Stimulated activated CD4-positive, alpha-beta T cell treated with anti-CD3 and anti-CD28 coated beads, TNF-alpha, amount 100 ng/mL, for 24 hours (primary cell): Measurements from ENCODE around the gene IFI35.
A peak's percentile ranks its signal among the peaks of the same experiment; 100 is the strongest.
"Not testable (repeated sequence)": the region's sequence is repeated elsewhere in the genome, so short reads cannot be mapped to it uniquely, and the experiment has no call there.

Experiments used
- DNase-seq, 3 experiments: peaks; one replicate each; pipeline ENCODE4 v3.0.0-alpha.2; 2020; ENCODE audit warnings: low read depth in 3 of 3

The IFI35 gene

DNA sequence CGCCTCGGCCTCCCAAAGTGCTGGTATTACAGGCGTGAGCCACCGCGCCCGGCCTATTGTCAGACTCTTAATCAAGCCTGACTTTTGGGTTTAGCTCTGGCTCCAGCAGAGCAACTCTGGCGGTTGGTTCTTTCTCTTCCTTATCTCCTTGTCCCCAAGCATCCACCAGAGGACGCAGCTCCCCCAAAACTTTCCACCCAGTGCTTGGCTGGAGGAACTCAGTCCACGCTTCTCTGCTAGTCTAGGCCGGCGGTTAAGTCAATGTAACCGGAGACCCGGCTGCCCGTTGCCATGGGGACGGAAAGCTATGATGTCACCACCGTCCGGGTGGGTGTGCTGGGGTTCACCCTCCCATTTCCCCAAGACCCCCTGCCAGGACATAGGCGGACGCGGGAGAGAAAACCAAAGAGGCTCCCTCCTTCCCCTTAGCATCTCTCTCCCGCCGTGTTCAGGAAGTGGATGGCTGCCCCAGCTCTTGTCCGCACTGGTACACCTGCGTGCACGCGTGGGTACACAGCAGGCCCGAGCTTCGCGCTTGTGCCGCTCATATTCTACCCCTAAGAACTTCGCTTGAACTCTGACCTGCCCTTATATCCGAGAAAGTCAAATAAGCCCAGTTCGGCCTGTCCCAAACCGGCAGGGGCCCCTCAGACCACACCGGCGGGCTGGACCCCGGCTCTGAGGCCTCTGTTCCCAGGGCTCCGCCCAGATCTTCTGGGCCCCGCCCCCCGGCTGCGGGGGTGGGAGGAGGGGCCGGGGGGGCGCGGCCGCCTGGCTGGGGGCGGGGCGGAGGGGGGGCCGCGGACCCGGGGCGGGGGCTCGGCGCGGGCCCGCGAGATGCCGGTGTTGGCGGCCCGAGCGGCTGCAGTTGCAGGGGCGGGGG lies 18.1 kb downstream of the IFI35 start, which contains the start of gene RND2:
Gene RND2 (plus strand): TSS at position 825 of the 883 bp plus-strand sequence. CDS start 117 bp downstream, outside the sequence.
- DNase-seq: peak; percentile 49 to 77 (median 60)

DNA sequence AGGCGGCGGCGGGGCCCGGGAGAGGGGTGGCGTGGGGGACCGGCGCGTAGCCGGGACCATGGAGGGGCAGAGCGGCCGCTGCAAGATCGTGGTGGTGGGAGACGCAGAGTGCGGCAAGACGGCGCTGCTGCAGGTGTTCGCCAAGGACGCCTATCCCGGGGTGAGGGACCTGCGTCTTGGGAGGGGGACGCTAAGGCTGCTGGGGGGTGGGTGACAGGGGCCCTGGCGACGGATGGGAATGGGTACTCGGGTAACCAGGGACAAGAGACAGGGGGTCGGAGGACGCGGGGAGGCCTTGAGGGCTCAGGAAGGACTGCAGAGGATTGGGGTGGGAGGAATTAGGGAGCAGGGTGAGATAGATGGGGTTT lies 18.7 kb downstream of the IFI35 start:
- no peak for DNase-seq

DNA sequence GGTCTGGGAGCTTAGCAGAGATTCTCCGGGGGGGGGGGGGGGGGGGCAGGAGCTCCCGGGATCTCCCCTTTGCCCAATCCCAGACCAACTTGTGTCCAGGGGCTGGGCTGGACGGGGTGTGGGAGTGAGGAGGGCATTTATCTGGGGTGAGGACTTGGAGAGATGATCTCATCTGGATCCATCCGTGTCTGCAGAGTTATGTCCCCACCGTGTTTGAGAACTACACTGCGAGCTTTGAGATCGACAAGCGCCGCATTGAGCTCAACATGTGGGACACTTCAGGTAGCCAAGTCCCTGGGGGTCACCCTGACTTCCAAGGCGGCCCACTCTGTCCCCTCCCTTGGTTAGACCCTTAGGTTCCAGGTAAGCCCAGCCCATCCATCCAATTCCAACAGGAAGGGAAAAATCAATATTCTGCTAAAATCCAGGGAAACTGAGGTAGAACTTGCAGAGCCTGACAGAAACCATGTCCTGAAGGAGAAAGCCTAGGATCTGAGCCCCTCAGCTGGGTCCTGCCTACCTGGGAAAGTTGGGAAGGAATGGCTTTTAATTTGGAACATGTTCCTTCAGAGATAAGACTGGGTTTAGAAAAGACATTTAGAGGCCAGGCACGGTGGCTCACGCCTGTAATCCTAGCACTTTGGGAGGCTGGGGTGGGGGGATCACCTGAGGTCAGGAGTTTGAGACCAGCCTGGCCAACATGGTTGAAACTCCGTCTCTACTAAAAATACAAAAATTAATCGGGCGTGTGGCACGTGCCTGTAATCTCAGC lies 19.4 kb downstream of the IFI35 start:
- no peak for DNase-seq

DNA sequence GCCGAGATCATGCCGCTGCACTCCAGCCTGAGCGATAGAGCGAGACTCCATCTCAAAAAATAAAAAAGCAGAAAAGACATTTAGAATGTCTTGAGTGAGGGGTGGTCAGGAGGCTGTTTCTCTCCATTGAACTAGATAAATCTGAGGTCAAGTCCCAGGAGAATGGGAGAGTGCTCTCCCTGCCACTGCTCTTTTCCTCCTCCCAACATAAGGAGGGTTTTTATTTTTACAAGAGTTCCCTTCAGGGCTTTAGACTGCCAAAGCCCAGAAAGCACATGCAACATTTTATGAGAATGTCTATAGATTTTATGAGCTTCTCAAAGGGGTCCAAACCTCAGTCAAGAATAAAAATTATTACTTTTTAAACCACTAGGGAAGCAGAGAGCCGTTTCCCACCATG lies 20.0 kb downstream of the IFI35 start:
- DNase-seq: no peak

DNA sequence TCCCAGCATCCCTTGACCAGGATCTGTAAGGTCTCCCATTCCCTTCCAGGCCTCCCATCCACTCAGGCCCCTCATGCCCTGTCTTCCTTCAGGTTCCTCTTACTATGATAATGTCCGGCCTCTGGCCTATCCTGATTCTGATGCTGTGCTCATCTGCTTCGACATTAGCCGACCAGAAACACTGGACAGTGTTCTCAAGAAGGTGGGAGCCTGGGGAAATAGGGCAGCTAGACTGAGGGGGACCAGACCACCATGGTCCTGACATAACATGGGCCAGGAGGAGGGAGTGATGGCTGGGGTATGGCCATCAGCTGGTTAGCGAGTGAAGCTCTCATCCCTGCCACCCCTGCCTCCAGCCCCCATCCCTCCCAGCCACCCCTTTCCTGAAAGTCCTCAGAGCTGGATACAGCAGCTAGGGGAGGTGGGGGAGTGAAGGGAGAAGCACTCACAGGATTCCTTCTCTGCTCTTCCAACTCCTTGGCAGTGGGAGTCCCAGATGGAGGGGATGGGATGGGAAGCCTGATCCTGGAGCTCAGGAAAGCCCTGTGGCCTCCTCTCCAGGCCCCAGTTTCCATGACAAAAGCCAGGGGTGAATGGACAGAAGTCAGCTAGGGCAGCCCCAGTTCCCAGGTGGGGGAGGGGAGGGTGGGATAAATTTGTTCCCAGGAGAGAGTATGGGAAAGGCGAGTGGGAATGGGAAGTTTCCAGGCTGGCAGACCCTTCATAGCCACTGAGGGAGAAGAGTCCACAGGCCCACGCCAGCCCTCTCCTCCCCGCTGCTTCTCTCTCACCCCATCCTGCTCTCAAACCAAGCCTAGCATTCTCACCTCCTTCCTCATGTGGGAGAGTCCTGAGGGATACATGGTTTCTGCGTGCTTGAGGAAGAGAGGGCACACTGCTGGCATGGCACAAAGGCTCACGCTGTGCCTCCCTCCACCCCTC lies 20.8 kb downstream of the IFI35 start:
- no peak for DNase-seq

DNA sequence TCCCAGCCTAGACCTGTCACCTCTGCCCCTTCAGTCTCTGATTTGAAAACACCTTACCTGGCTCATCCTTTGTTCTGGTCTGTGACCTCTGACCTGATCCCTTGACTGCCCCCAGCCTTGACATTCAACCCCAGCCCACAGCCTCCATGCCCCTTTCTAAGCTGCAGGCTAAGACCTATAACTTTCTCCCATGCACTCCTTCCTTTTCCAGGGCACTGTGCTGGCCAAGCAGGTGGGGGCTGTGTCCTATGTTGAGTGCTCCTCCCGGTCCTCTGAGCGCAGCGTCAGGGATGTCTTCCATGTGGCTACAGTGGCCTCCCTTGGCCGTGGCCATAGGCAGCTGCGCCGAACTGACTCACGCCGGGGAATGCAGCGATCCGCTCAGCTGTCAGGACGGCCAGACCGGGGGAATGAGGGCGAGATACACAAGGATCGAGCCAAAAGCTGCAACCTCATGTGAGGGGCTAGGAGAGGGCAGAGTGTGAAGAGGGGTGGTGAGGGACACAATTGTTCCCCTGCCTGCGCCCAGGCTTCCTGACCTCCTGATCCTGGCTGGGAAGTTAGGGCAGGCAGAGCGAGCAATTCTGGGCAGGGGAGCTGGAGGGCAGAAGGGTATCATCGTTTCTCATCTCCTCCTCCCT lies 21.8 kb downstream of the IFI35 start:
- DNase-seq: no peak

DNA sequence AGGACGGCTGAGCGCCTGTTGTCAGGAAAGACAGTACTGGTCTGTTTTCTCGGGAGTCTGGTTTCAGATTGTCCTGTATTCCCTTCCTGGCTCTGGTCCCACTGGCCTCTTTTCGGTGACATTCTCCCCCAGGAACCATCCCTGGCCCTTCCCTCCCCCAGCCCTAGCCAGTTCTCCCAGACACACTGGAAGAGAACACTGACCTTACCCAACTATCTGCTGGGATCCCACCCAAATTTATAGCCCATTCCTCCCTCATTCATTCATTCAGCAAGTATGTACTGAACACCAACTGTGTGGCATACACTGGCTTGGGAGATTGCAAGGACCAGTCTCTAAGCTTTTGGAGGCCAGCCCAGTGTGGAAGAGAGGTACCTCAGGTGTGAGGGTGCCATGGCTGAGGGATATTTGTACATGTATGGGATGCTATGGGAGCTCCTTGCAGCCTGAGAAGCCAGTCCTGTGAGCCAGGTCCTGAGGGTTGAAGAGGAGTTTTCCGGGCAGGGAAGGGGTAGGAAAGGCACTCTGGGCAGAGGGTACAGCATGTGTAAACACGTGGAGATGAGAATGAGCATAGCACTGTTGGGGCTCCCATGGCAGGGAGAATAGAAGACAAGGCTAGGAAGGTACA lies 23.7 kb downstream of the IFI35 start:
- DNase-seq: no peak

DNA sequence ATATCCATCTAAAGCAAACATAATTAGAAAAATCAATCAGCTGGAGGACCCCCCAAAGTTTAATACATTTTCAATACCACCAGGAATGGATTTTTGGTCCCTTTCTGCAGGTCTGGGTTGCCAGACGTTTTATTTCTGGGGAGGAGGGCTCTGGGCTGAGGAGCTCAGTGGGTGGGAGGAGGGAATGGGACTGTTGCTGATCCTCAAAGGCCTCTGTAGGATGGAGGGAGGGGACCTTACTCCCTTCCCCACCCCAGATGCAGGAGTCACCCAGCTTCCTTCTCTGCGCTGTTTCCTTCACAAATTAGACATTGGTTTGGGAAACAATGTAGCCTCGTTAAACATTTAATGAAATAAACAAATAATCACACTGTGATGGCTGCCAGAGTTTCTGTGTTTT lies 25.1 kb downstream of the IFI35 start:
- no peak for DNase-seq

DNA sequence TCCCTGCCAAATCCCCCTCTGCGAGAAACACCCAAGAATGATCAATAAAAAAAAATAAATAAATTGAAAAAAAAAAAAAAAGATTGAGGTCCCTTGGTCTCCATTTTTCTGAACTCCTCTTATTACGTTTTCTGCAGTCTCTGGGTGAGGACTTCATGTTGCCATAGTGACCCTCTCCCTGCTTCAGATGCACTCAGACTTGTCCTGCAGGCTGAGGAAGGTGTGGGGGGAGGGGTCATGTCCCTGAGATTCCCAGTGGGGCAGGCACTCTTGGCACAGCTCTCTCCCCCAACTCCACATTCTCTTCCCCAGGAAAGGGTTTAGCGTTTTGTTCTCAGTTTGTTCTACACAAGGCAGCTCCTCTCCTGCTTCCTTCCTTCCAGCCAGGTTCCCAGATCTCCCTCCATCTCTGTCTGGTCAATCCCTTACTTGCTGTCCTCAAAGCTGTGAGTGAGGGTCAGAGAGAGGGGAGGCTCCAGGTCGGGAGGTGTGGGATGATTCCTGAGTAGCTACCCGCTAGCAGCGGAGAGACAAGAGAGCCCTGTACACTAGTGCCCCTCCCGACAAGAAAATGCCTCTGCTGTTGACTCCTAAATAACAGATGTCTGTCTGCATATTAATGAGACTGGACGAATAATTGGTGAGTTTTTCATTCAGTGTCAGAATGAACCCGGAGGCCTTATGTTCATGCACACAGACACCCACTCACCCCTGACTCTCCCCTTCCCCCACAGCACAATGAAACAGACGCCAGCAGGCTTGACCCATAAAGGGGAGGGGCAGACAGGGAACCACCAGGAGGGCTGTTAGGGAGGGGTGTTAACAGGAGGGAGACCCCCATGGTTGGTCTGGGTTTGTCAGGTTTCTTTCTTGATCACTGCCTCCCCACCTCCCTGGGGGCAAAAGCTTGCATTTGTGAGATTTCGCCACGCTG lies 27.6 kb downstream of the IFI35 start:
- no peak for DNase-seq

DNA sequence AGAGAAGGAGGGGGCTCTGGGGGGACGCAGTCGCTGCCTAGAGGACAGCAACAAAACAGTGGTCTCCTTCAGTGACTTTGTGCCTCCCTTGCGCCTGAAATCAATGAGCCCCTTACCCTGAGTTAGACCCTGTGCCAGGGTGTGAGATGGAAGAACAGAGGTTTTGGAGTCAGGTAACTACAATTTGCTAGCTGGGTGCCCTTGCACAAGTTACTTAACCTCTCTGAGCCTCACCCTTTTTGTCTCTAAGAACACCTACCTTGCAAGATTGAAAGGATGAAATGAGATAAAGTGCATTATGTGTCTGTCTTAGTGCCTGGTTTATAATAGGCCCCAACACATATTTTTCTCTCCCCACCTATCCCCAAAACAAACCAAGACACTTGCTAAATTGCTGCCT lies 28.3 kb downstream of the IFI35 start:
- DNase-seq: no peak

DNA sequence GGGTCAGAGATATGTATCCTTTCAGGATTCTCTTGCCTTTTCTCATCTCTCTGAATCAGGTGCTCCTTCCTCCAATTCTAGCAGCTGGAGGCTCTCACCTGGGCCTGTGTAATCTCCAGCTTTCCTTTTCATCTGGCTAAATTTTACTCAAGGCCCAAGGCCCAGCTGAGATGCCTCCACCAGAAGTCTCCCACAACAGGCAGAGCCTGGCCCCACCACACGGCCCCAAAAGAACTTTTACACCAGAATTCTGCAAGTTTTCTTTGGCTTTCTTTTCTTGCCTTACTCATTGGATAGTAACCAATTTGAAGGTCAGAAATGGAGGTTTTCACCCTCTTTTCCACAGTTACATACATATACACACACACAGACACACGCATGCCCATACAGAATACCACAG lies 33.1 kb downstream of the IFI35 start:
- no peak for DNase-seq

DNA sequence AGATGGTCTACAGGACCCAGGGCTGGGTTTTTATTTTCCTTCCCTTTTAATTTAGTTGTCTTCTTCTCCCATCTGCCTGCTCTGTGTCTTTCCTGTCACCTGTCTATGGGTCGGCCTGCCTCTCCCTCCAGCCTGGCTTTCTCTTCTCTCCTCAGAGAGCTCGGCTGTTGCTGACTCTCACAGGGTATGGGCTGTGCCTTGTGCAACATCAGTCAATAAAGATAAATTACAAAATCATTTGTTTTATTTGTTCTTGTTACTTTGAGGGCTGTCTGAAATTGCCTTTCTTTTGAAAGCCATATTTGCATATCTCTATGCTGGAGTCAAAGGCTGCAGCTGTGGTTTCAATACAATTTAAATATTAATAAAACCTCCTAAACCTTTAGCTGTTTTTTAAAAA lies 34.1 kb downstream of the IFI35 start:
- DNase-seq: no peak

DNA sequence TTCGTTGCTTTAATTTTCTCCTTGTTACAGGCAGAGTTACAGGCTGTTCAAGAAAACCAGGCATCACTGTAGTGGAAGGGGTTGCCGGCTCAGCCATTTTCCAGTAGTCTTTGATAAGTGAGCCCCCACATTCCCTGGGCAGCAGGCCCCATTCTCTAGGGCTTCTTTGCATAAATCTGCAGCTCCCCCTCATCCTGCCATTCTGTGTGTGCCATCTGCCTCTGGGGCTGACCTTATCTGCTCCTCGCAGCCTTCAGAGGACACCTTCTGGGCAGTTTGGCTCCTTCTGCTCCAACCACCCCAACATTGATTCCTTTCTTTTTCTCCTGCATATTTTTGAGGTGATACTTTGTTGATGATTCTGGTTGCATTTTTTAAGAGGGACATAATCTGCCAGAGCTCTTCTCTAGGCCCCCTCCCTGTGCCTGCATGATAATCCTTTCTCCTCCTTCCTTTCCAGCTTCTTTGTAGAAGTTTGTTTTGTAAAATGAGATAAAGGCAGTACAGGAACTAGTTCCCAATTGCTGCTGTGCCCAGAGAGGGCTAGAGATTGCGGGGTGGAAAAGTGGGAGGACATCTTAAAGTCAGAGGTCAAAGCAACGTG lies 35.5 kb downstream of the IFI35 start:
- DNase-seq: no peak

DNA sequence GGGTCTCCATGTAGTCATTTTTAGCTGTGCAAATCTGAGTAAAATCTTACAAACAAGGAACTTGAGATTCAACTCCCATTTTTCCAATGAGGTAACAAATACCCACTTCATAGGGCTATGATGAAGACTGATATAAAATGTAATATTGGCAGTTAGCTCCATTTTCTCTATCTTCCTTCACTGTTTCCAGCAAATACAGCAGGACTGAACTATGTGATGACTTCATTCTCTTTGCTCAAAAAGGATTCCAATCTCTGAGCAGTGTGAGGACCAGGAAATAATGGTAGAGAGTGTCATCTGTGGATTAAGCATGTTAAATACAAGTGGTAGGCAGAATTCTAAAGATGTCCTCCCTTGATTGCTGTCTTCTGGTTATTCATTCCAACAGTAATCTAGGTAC lies 36.7 kb downstream of the IFI35 start:
- DNase-seq: no peak

DNA sequence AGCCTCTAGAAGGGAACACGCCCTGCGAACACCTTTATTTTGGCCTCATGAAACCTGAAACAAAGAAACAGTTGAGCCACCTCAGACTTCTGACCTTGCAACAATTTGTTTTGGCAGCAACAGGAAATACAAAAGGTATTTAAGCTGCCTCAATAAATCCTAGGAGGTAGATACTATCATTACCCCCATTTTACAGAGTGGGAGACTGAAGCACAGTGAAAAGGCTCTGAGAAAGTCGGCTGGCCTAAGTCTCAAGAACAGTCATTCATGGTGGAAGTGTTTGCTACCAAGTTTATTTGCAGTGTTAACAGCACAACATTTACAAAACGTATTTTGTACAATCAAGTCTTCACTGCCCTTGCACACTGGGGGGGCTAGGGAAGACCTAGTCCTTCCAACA lies 37.4 kb downstream of the IFI35 start:
- no peak for DNase-seq

DNA sequence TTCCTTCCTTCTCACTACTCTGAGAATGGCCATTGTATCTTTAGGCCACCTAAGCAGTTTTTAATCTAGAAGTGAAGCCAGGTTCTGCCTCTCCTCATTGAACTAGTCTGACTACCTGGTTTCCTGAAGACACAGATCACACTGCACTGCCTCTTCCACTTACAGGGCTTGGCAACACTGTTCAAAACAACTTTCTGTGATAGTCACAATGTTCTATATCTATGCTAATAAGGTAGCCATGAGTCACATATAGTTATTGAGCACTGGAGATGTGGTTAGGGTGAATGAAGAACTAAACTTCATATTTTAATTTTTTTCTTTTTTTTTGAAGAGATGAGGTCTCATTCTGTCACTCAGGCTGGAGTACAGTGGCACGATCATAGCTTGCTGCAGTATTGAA lies 45.4 kb downstream of the IFI35 start:
- no peak for DNase-seq

DNA sequence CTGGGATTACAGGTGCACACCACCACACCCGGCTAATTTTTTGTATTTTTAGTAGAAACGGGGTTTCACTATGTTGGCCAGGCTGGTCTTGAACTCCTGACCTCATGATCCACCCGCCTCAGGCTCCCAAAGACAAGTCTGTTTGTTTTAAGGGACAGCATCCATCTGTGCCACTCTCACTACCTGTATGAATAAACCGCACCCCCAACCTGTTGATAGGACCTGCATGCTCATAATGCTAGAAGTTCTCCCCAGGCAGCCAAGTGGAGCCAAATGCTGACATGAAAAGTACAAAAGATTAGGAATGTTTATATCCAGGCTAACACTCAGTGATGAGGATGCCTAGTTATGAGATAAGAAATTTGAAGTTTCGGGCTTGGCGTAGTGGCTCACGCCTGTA lies 46.4 kb downstream of the IFI35 start:
- not testable (repeated sequence) for DNase-seq

DNA sequence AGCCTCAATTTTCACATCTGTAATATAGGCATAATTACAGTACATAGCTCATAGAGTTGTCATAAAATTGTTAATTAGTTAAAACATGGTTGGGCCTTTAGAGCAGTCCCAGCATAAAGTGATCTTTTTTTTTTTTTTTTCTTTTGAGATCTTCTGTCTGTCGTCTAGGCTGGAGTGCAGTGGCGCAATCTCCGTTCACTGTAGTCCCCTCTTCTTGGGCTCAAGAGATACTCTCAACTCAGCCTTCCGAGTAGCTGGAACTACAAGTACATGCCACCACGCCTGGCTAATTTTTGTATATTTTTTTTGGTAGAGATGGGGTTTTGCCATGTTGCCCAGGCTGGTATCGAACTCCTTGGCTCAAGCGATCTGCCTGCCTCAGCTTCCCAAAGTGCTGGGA lies 49.5 kb downstream of the IFI35 start:
- no peak for DNase-seq

DNA sequence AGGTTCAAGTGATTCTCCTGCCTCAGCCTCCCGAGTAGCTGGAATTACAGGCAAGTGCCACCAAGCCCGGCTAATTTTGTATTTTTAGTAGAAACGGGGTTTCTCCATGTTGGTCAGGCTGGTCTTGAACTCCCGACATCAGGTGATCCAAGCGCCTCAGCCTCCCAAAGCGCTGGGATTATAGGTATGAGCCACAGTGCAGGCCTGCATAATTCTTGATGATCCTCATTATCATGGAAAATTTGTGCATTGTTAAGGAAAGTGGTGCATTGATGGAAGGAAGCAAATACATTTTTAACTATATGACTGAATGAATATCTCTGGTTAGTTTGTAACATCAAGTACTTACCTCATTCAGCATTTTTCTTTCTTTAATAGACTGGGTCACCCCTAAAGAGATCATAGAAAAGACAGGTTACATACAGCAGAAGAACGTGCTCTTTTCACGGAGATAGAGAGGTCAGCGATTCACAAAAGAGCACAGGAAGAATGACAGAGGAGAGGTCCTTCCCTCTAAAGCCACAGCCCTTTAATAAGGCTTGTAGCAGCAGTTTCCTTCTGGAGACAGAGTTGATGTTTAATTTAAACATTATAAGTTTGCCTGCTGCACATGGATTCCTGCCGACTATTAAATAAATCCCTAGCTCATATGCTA lies 56.5 kb downstream of the IFI35 start:
- no peak for DNase-seq
